Measurements from ENCODE around the gene USP46. TPM values are rescaled to one million over a fixed set of nuclear protein-coding genes. Genes with fewer than 3 reads are reported as not detected.

USP46 gene
- 10.3 and 20.2 TPM in 2 replicates for total RNA-seq

GRCh38 chr4:52659001-52659721 is at the start of gene USP46:
Gene USP46, minus strand, starts transcription at chr4:52659301. Its CDS starts 151 bp downstream, at chr4:52659150.

Other genes starting within 250 kb of the USP46 start
- gene ERVMER34-1, start 92.1 kb upstream of the USP46 start, total RNA-seq, result 0.29 TPM in 1 of 2 replicates, not detected in the other
- 0.66 TPM in 1 of 2 replicates, not detected in the other for gene RASL11B, start 203.0 kb upstream of the USP46 start, total RNA-seq

Measured in placental pericyte (primary cell).